Upper lobe of right lung (tissue), 1 donor: ENCODE results near the gene APMAP. TPM values are rescaled to one million over a fixed set of nuclear protein-coding genes. Genes with fewer than 3 reads are reported as not detected.
A peak's percentile ranks its signal among the peaks of the same experiment; 100 is the strongest.

Experiments
- ATAC-seq: fragments of 200-7000 bp; cut with Tn5 transposase; one replicate; pipeline ENCODE4 v1.9.1; 2020; ENCODE audit warnings: mild to moderate bottlenecking, moderate library complexity
- DNase-seq: peaks from one replicate; pipeline ENCODE4 v3.0.0-alpha.2; 2020
- H3K27ac ChIP-seq: fragments of 200-600 bp; one replicate; pipeline ENCODE4 v1.8.0; 2022
- H3K27me3 ChIP-seq: fragments of 200-600 bp; one replicate; pipeline ENCODE4 v1.8.0; 2022; ENCODE audit warnings: mild to moderate bottlenecking
- H3K36me3 ChIP-seq: fragments of 200-600 bp; one replicate; pipeline ENCODE4 v1.8.0; 2022
- H3K4me1 ChIP-seq: fragments of 200-600 bp; one replicate; pipeline ENCODE4 v1.8.0; 2022
- H3K4me3 ChIP-seq: fragments of 200-600 bp; one replicate; pipeline ENCODE4 v1.8.0; 2022; ENCODE audit warnings: mild to moderate bottlenecking
- H3K9me3 ChIP-seq: fragments of 200-600 bp; one replicate; pipeline ENCODE4 v1.8.0; 2022
- CTCF ChIP-seq: fragments of 200-600 bp; IDR thresholded peaks from one replicate; pipeline ENCODE4 v1.8.0; 2022; ENCODE audit warnings: antibody characterized with exemption
- intact Hi-C: fragments of 100-400 bp; cut with DNase I; formaldehyde crosslinking; loops from one replicate; pipeline ENCODE4 v1.11.0; 2022
- total RNA-seq: library from RNA; stranded (reverse); fragmentation: NEBNext Ultra II Directional; extraction: Animal tissue kit (Norgen Biotek cat#: 25700); gene quantifications from one replicate; pipeline ENCODE4 v1.2.1, GENCODE V29; 2021
- donor health status: DM: no; HTN: yes; CAD: no; lungs with severe emphysema.

The APMAP gene
- total RNA-seq, 1 donor from 2014 or later: 73.5 TPM

- DNase-seq: no peak
- intact Hi-C loops: no loop called here
- Histone ChIP-seq H3K9me3 (no peaks in the 10 kb centered on the region), H3K36me3 (no peaks in the 10 kb centered on the region), H3K27me3 (no peaks in the 10 kb centered on the region), H3K27ac (no peak overlapping the region), H3K4me1 (no peaks in the 10 kb centered on the region), H3K4me3 (no peak overlapping the region)
- TF ChIP-seq CTCF: no peak
- no peak for ATAC-seq
These were observed 77.1 kb downstream of the APMAP start for GRCh38 chr20:24915440-24915839.

GRCh38 chr20:24914388-24915241 is 77.9 kb downstream of the APMAP start:
- ATAC-seq: no peak
- DNase-seq: peak; percentile 39
- Histone ChIP-seq H3K4me1 (no peaks in the 10 kb centered on the region), H3K9me3 (no peaks in the 10 kb centered on the region), H3K27ac (no peak overlapping the region), H3K4me3 (no peak overlapping the region), H3K27me3 (no peaks in the 10 kb centered on the region), H3K36me3 (no peaks in the 10 kb centered on the region)
- intact Hi-C loops: no loop called here
- TF ChIP-seq CTCF: no peak

GRCh38 chr20:24913076-24913628 is 79.4 kb downstream of the APMAP start:
- ATAC-seq: no peak
- intact Hi-C loops: no loop called here

More at GRCh38 chr20:24913076-24913628, 79.4 kb downstream of the APMAP start:
- H3K27me3 ChIP-seq: no peaks in the 10 kb centered on the region
- TF ChIP-seq CTCF: no peak
- H3K9me3 ChIP-seq: no peaks in the 10 kb centered on the region
- no peaks in the 10 kb centered on the region for H3K36me3 ChIP-seq
- H3K27ac ChIP-seq: no peak overlapping the region
- DNase-seq: peak; percentile 35
- no peak overlapping the region for H3K4me3 ChIP-seq
- no peaks in the 10 kb centered on the region for H3K4me1 ChIP-seq

Other genes starting within 250 kb of the APMAP start
- gene CST7, start 43.5 kb downstream of the APMAP start, total RNA-seq: 9.6 TPM
- gene ACSS1, start 65.4 kb upstream of the APMAP start, total RNA-seq: 37.2 TPM
- gene VSX1, start 89.4 kb upstream of the APMAP start, total RNA-seq: not detected
- 75.6 TPM for gene ENTPD6, start 203.0 kb upstream of the APMAP start, total RNA-seq